Mononuclear cell (primary cell): ENCODE results near the gene STXBP5. TPM values are rescaled to one million over a fixed set of nuclear protein-coding genes. Genes with fewer than 3 reads are reported as not detected.

Experiments
- H3K27me3 ChIP-seq: 2 replicates; pipeline ENCODE4 v1.6.0; 2011; ENCODE audit warnings: low read length, control low read depth; ENCODE audit not compliant: insufficient read depth
- H3K4me1 ChIP-seq: 2 replicates; pipeline ENCODE4 v1.5.1; 2011; ENCODE audit warnings: mild to moderate bottlenecking, low read length, control low read depth; ENCODE audit not compliant: insufficient read depth
- H3K4me3 ChIP-seq: 2 replicates; pipeline ENCODE4 v1.5.1; 2011; ENCODE audit warnings: mild to moderate bottlenecking, low read length, moderate library complexity
- H3K9me3 ChIP-seq: 2 replicates; pipeline ENCODE4 v1.5.1; 2011; ENCODE audit warnings: low read depth, mild to moderate bottlenecking, control low read depth, low read length
- total RNA-seq: library from RNA; depleted of rRNA; stranded (reverse); fragments of >200 nt; gene quantifications from one replicate; pipeline ENCODE4 v1.2.3, GENCODE V29; 2012

Gene STXBP5
- total RNA-seq, 1 donor, result 29.3 TPM

DNA sequence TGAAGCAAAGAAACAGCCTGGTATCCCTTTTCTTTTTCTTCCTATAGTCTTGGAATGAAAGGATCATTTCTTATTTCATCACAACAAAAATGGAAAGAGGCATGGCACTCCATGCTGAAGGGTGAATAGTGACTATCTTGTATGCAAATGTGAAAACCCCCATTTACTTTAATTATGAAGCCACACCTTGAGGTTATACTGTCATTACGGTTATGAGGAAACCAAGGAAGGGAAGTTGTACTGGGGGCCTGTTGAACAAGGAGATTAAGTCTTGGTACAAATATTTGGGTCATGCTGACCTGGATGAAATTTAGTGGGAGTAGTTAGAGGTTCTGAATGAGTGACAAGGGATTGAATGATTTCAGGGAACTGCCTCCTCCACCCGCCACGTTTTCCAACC lies 8.7 kb upstream of the STXBP5 start:
- Histone ChIP-seq H3K4me1 (peaks cover 21% of the 10 kb centered on the region), H3K27me3 (no peaks in the 10 kb centered on the region), H3K4me3 (no peak overlapping the region), H3K9me3 (no peaks in the 10 kb centered on the region)

DNA sequence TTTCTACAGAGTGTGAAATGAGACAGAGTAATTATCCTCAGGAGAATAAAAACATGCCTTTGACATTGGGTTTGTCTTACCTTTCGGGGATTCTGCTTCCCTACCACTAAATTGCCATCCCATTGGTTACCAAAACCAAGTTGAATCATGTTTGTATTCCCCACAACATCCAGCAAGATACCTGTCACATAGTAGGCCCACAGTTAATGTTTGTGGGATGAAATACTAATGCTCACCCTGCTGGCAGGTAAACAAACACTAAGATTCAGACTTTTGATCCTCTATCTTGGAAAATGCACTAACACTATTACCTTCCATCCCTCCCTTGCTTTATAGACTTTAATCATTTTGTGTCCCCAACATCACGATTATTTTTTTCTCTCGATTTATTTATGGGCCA lies 8.2 kb upstream of the STXBP5 start:
- Histone ChIP-seq H3K27me3 (no peaks in the 10 kb centered on the region), H3K9me3 (no peaks in the 10 kb centered on the region), H3K4me1 (peaks cover 21% of the 10 kb centered on the region), H3K4me3 (no peak overlapping the region)

- Histone ChIP-seq H3K27me3 (no peaks in the 10 kb centered on the region), H3K4me3 (no peak overlapping the region), H3K9me3 (no peaks in the 10 kb centered on the region), H3K4me1 (peaks cover 12% of the 10 kb centered on the region)
Measured at GRCh38 chr6:147200711-147201110, 3.5 kb upstream of the STXBP5 start.

- Histone ChIP-seq H3K4me1 (peaks cover 13% of the 10 kb centered on the region), H3K4me3 (peak overlapping the region; percentile 52), H3K27me3 (no peaks in the 10 kb centered on the region), H3K9me3 (no peaks in the 10 kb centered on the region)
Measured at GRCh38 chr6:147201885-147202515, 2.2 kb upstream of the STXBP5 start.

GRCh38 chr6:147202516-147203310 lies 1.5 kb upstream of the STXBP5 start:
- Histone ChIP-seq H3K4me3 (peak overlapping the region; percentile 52), H3K4me1 (peaks cover 13% of the 10 kb centered on the region), H3K9me3 (no peaks in the 10 kb centered on the region), H3K27me3 (no peaks in the 10 kb centered on the region)

GRCh38 chr6:147203311-147204059 lies 732 bp upstream of the STXBP5 start:
- Histone ChIP-seq H3K4me1 (peaks cover 13% of the 10 kb centered on the region), H3K4me3 (peak overlapping the region; percentile 52), H3K27me3 (no peaks in the 10 kb centered on the region), H3K9me3 (no peaks in the 10 kb centered on the region)

GRCh38 chr6:147204843-147205311 lies 660 bp downstream of the STXBP5 start:
- H3K27me3 ChIP-seq, result no peaks in the 10 kb centered on the region
- H3K9me3 ChIP-seq, result no peaks in the 10 kb centered on the region
- peak overlapping the region; percentile 52 for H3K4me3 ChIP-seq
- H3K4me1 ChIP-seq, result peaks cover 13% of the 10 kb centered on the region

GRCh38 chr6:147205690-147206600 lies 1.7 kb downstream of the STXBP5 start:
- H3K4me3 ChIP-seq, result no peak overlapping the region
- H3K4me1 ChIP-seq, result peaks cover 13% of the 10 kb centered on the region
- no peaks in the 10 kb centered on the region for H3K27me3 ChIP-seq
- no peaks in the 10 kb centered on the region for H3K9me3 ChIP-seq

- Histone ChIP-seq H3K4me3 (no peak overlapping the region), H3K4me1 (peaks cover 7% of the 10 kb centered on the region)
Measured at GRCh38 chr6:147207351-147207750, 3.1 kb downstream of the STXBP5 start.

GRCh38 chr6:147207837-147208754 lies 3.9 kb downstream of the STXBP5 start:
- Histone ChIP-seq H3K4me3 (no peak overlapping the region), H3K27me3 (no peaks in the 10 kb centered on the region), H3K4me1 (peaks cover 7% of the 10 kb centered on the region), H3K9me3 (no peaks in the 10 kb centered on the region)

More at GRCh38 chr6:147207351-147207750, 3.1 kb downstream of the STXBP5 start:
- Histone ChIP-seq H3K27me3 (no peaks in the 10 kb centered on the region), H3K9me3 (no peaks in the 10 kb centered on the region)

DNA sequence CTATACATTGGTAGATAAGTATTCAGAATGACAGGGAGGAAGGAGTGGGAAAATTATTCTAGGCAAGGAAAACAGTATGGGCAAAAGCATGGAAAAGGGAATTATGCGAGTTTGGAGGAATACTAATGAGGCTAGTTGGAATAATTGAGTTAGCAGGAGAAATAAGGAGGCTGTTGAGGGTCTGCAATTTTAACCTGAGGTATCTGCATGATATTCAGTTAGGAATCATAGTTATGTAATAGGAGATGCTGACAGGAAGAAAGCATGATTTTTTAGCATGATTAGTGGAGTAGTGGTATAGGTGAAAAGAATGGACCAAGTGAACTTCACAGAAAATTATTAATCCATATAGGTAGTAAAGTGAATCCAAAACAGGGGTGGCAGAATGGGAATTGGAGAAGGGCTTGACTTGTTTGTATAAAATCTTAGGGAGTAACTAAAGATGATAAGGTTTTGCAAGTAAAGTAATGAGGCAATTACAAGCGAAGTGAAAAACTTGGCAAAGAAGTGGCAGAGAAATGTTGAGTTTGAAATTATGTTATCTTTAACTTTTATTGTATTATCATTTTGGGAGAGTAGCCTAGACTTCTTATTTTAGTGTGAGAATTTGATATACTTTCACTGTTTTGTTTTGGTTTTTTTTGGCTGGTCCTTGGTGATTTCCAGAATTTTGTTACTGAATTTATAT lies 5.7 kb downstream of the STXBP5 start:
- no peaks in the 10 kb centered on the region for H3K27me3 ChIP-seq
- no peak overlapping the region for H3K4me3 ChIP-seq
- H3K4me1 ChIP-seq, result peaks cover 6% of the 10 kb centered on the region
- H3K9me3 ChIP-seq, result no peaks in the 10 kb centered on the region

DNA sequence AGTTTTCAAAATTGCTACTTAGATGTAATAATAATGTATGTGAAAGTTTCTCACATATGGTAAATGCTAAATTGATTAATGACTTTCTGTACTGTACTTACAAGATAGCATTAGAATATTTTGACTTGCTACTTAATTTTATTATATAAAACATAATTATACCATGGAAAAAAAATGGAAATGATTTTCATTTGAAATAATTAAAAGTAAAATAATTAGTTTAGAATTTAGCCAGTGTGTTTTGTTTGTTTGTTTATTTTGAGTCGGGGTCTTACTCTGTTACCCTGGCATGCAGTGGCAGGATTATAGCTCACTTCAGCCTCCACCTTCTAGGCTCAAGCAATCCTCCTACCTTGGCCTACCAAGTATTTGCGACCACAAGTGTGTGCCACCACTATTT lies 7.1 kb downstream of the STXBP5 start:
- no peaks in the 10 kb centered on the region for H3K27me3 ChIP-seq
- H3K4me1 ChIP-seq, result no peaks in the 10 kb centered on the region
- no peak overlapping the region for H3K4me3 ChIP-seq
- H3K9me3 ChIP-seq, result no peaks in the 10 kb centered on the region

DNA sequence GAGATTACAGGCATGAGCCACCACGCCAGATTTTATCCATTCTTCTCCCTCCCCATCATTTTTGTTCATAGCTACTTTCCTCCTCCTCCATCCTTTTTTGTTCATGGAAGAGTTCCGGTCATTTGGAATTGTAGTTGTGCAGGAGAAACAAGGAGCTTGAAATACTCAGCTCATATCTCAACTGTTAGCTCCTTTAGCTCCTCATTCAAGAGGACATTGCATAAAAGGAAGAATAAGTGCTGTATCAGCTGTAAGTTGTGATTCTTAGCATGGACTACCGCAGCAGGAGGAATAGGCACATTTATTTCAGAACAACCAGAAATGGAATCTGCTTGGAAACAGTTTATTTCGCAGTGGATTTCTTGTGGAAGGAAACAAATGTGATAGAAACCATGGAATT lies 7.6 kb downstream of the STXBP5 start:
- H3K4me3 ChIP-seq, result no peak overlapping the region
- H3K9me3 ChIP-seq, result no peaks in the 10 kb centered on the region
- H3K4me1 ChIP-seq, result no peaks in the 10 kb centered on the region
- H3K27me3 ChIP-seq, result no peaks in the 10 kb centered on the region
